Neuronal stem cell (in vitro differentiated cells): Measurements from ENCODE around the gene PLLP.
A peak's percentile ranks its signal among the peaks of the same experiment; 100 is the strongest.
"Not testable (repeated sequence)": the region's sequence is repeated elsewhere in the genome, so short reads cannot be mapped to it uniquely, and the experiment has no call there.

Source experiments
- DNase-seq: peaks from one replicate; pipeline ENCODE4 v3.0.0-alpha.2; 2013; ENCODE audit warnings: low spot score
- H2AFZ ChIP-seq: one replicate; pipeline ENCODE4 v1.6.1; 2013; ENCODE audit warnings: mild to moderate bottlenecking, low read length, inconsistent platforms
- H2AK5ac ChIP-seq: 2 replicates; pipeline ENCODE4 v1.6.1; 2013; ENCODE audit warnings: low read depth, mild to moderate bottlenecking, inconsistent platforms, low read length, moderate library complexity, mixed read lengths
- H2BK120ac ChIP-seq: 2 replicates; pipeline ENCODE4 v1.6.1; 2013; ENCODE audit warnings: low read depth, mild to moderate bottlenecking, inconsistent platforms, low read length, moderate library complexity, mixed read lengths
- H2BK12ac ChIP-seq: one replicate; pipeline ENCODE4 v1.6.1; 2013; ENCODE audit warnings: low read length, inconsistent platforms
- H2BK15ac ChIP-seq: 2 replicates; pipeline ENCODE4 v1.6.1; 2013; ENCODE audit warnings: mild to moderate bottlenecking, low read length, inconsistent platforms, mixed read lengths
- H2BK5ac ChIP-seq: one replicate; pipeline ENCODE4 v1.6.1; 2013; ENCODE audit warnings: inconsistent platforms, mild to moderate bottlenecking, low read length, moderate library complexity
- H3K14ac ChIP-seq: one replicate; pipeline ENCODE4 v1.6.1; 2013; ENCODE audit warnings: low read length, inconsistent platforms
- H3K18ac ChIP-seq: 2 replicates; pipeline ENCODE4 v1.6.1; 2013; ENCODE audit warnings: low read length, inconsistent platforms
- H3K23ac ChIP-seq: 2 replicates; pipeline ENCODE4 v1.6.1; 2013; ENCODE audit warnings: low read depth, mild to moderate bottlenecking, mixed read lengths, low read length, inconsistent platforms; ENCODE audit not compliant: poor library complexity
- H3K27ac ChIP-seq: replicated peaks from 3 replicates; pipeline ENCODE4 v1.5.1; 2013; ENCODE audit warnings: low read length, inconsistent platforms
- H3K27me3 ChIP-seq, 3 experiments: 2 replicates each; pipeline ENCODE4 v1.6.1; 2013; ENCODE audit warnings: low read length in 3 of 3, mild to moderate bottlenecking in 2 of 3, inconsistent platforms in 1 of 3, low read depth in 1 of 3, mixed read lengths in 1 of 3, moderate library complexity in 1 of 3; ENCODE audit not compliant: control insufficient read depth in 3 of 3, insufficient read depth in 3 of 3
- H3K36me3 ChIP-seq, 2 donors: replicated peaks in 1 of 2; 2 replicates each; pipeline ENCODE4 v1.6.1; 2013; ENCODE audit warnings: low read length in 2 of 2; ENCODE audit not compliant: control insufficient read depth in 2 of 2, insufficient read depth in 2 of 2
- H3K4ac ChIP-seq: 2 replicates; pipeline ENCODE4 v1.6.1; 2013; ENCODE audit warnings: inconsistent platforms, mild to moderate bottlenecking, low read length, moderate library complexity
- H3K4me1 ChIP-seq, 2 donors: 1 replicate in 1 of 2; 2 replicates in 1 of 2; pipeline ENCODE4 v1.6.1; 2013; ENCODE audit warnings: low read length in 2 of 2, low read depth in 1 of 2; ENCODE audit not compliant: control insufficient read depth in 2 of 2, insufficient read depth in 1 of 2
- H3K4me2 ChIP-seq: one replicate; pipeline ENCODE4 v1.6.1; 2013; ENCODE audit warnings: mild to moderate bottlenecking, low read length, inconsistent platforms; ENCODE audit not compliant: insufficient read depth, poor library complexity, severe bottlenecking
- H3K4me3 ChIP-seq, 2 donors: 2 replicates each; pipeline ENCODE4 v1.5.1; 2013; ENCODE audit warnings: low read length in 2 of 2, mild to moderate bottlenecking in 2 of 2, inconsistent platforms in 1 of 2, moderate library complexity in 1 of 2
- H3K79me1 ChIP-seq: one replicate; pipeline ENCODE4 v1.6.1; 2013; ENCODE audit warnings: low read depth, mild to moderate bottlenecking, inconsistent platforms, low read length, moderate library complexity
- H3K9ac ChIP-seq: one replicate; pipeline ENCODE4 v1.6.1; 2013; ENCODE audit warnings: mild to moderate bottlenecking, low read depth, low read length, inconsistent platforms; ENCODE audit not compliant: poor library complexity
- H3K9me3 ChIP-seq, 2 donors: replicated peaks in 1 of 2; 2 replicates each; pipeline versions ENCODE3 to v1.6.1; 2013; ENCODE audit warnings: low read length in 2 of 2, mild to moderate bottlenecking in 2 of 2, inconsistent platforms in 1 of 2, low read depth in 1 of 2, mixed read lengths in 1 of 2, moderate library complexity in 1 of 2; ENCODE audit not compliant: control insufficient read depth in 2 of 2, insufficient read depth in 1 of 2
- H4K8ac ChIP-seq: one replicate; pipeline ENCODE4 v1.6.1; 2013; ENCODE audit warnings: low read depth, mild to moderate bottlenecking, inconsistent platforms, low read length, moderate library complexity
- H4K91ac ChIP-seq: one replicate; pipeline ENCODE4 v1.6.1; 2013; ENCODE audit warnings: low read length, low read depth, mild to moderate bottlenecking, inconsistent platforms; ENCODE audit not compliant: poor library complexity
- WGBS, 2 donors: extraction: QIAGEN DNeasy Blood & Tissue Kit; methylation state at CpG; one replicate each; pipeline ENCODE4 v1.1.7; 2013; ENCODE audit warnings: missing lambda C conversion rate in 2 of 2, mixed read lengths in 1 of 2; ENCODE audit not compliant: insufficient read length in 2 of 2, insufficient replicate concordance in 1 of 2; ENCODE audit errors: extremely low coverage in 2 of 2; 5-methylcytosine and 5-hydroxymethylcytosine counted together

PLLP gene

DNA sequence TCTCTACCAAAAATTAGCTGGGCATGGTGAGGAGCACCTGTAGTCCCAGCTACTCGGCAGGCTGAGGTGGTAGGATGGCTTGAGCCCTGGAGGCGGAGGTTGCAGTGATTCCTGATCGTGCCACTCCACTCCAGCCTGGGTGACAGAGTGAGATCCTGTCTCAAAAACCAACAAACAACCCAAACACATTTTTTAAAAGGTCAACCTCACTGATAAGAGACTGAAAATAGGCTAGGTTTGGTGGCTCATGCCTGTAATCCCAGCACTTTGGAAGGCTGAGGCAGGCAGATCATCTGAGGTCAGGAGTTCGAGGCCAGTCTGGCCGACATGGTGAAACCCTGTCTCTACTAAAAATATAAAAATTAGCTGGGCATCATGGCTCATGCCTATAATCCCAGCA lies 8.5 kb downstream of the PLLP start:
- H3K4me2 ChIP-seq, H3K23ac ChIP-seq, H2AFZ ChIP-seq, H4K8ac ChIP-seq, H2BK120ac ChIP-seq, H3K79me1 ChIP-seq, H3K9me3 ChIP-seq, H3K14ac ChIP-seq, H3K4ac ChIP-seq, H3K27ac ChIP-seq, H3K18ac ChIP-seq, H2BK5ac ChIP-seq, DNase-seq, H2BK12ac ChIP-seq, H2BK15ac ChIP-seq, H3K4me1 ChIP-seq, H2AK5ac ChIP-seq, H3K9ac ChIP-seq, H3K36me3 ChIP-seq, H4K91ac ChIP-seq, H3K4me3 ChIP-seq, H3K27me3 ChIP-seq: not testable (repeated sequence)
- no CpG with 5 or more reads among the region's 5 CpGs for WGBS, 2 donors

DNA sequence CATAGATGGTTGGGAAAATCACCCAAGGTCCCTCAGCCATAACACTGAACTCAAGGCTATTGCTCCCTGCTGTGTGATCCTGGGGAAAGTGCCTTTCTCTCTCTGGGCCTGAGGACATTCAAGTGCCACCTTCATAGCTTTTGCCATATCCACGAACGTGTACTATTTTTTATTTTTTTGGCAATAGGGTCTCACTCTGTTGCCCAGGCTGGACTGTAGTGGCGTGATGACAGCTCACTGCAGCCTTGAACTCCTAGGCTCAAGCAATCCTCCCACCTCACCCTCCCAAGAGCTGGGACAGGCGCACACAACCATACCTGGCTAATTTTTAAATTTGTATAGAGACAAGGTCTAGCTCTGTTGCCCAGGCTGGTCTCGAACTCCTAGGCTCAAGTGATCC lies 10.6 kb downstream of the PLLP start:
- Histone ChIP-seq H3K4me3 (no peak overlapping the region), H3K9me3 (no peaks in the 10 kb centered on the region), H2BK5ac (no peak overlapping the region), H2BK12ac (no peak overlapping the region), H2AFZ (no peak overlapping the region), H3K27me3 (no peaks in the 10 kb centered on the region), H4K91ac (no peak overlapping the region), H3K27ac (peak overlapping the region; percentile 15), H3K36me3 (no peaks in the 10 kb centered on the region), H3K14ac (no peak overlapping the region), H2BK15ac (no peak overlapping the region), H3K4me1 (peaks cover 16 to 23% of the 10 kb centered on the region in 2 donors), H3K18ac (no peak overlapping the region), H3K4me2 (no peak overlapping the region), H4K8ac (no peak overlapping the region), H3K79me1 (no peaks in the 10 kb centered on the region), H2AK5ac (no peak overlapping the region), H3K23ac (no peak overlapping the region), H2BK120ac (no peak overlapping the region), H3K9ac (no peak overlapping the region), H3K4ac (no peak overlapping the region)
- WGBS, 2 donors = no CpG with 5 or more reads among the region's 5 CpGs
- DNase-seq = no peak

DNA sequence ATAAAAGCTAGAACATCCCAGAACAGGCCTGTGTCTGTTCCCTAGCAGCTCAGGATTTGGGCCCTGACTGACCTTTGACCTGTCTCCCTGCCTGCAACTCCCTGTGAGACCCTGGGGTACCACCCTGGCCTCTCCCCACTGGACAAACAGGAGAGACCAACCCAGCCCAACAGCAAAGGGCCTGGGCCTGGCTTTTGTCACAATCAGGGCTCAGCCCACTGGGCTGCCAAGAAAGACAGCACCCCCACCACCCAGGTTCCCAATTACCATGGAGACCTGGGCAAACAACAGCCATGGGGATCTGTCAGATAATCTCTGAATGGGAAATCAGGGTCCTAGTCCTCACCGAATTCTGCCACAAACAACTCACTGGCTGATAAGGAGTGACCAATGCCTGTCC lies 11.1 kb downstream of the PLLP start:
- H3K36me3 ChIP-seq = no peaks in the 10 kb centered on the region
- H3K4me3 ChIP-seq = no peak overlapping the region
- no CpG with 5 or more reads among the region's 1 CpG for WGBS, 2 donors
- peak overlapping the region; percentile 69 for H2AK5ac ChIP-seq
- peaks cover 16 to 26% of the 10 kb centered on the region in 2 donors for H3K4me1 ChIP-seq
- no peak overlapping the region for H2BK120ac ChIP-seq
- no peak overlapping the region for H2BK15ac ChIP-seq
- peak; percentile 32 for DNase-seq
- no peak overlapping the region for H4K8ac ChIP-seq
- H3K79me1 ChIP-seq = no peaks in the 10 kb centered on the region
- no peak overlapping the region for H2BK5ac ChIP-seq
- no peak overlapping the region for H2BK12ac ChIP-seq
- H3K14ac ChIP-seq = no peak overlapping the region
- no peak overlapping the region for H3K9ac ChIP-seq
- no peak overlapping the region for H3K4me2 ChIP-seq
- H4K91ac ChIP-seq = no peak overlapping the region
- no peaks in the 10 kb centered on the region for H3K27me3 ChIP-seq
- H2AFZ ChIP-seq = no peak overlapping the region
- no peak overlapping the region for H3K23ac ChIP-seq
- peak overlapping the region; percentile 7 for H3K18ac ChIP-seq
- peak overlapping the region; percentile 15 for H3K27ac ChIP-seq
- H3K9me3 ChIP-seq = no peaks in the 10 kb centered on the region
- H3K4ac ChIP-seq = no peak overlapping the region

DNA sequence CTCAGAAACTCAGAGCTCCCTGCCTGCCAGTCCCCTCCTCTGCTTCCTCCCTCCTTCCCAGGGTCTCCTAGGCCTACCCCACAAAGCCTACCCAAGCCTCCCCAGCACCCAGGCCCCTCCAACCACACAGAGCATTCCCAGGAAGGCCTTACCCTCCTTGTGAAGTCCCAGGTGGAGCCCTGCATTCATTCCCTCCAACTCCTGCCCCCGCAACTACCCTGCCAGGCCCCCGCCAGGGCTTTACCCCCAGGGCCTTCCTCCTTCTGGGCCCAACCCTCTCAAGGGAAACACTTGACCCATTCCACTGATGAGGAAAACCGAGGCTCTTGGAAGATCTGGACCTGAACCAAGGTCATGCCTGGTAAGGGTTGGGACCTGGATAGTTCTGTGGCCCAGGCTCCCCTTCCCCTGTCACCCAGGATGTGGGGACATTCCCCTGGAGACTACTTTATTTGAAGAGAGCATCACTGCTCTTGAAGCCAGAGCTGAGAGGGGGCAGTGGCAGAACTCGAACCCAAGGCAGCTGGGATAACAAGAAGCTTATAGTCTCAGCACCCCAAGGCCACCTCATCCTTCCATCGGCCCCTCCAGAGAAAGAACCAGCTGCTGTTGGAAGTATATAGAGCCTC lies 12.5 kb downstream of the PLLP start:
- Histone ChIP-seq H2BK120ac (no peak overlapping the region), H3K36me3 (no peaks in the 10 kb centered on the region), H2BK15ac (peak overlapping the region; percentile 7), H3K4ac (no peak overlapping the region), H3K9ac (no peak overlapping the region), H2AFZ (no peak overlapping the region), H3K4me1 (peaks cover 15 to 26% of the 10 kb centered on the region in 2 donors), H2BK12ac (no peak overlapping the region), H3K9me3 (no peaks in the 10 kb centered on the region), H3K23ac (no peak overlapping the region), H2BK5ac (no peak overlapping the region), H3K14ac (no peak overlapping the region), H3K4me3 (no peak overlapping the region), H3K27ac (no peak overlapping the region), H4K8ac (no peak overlapping the region), H3K4me2 (no peak overlapping the region), H3K18ac (peak overlapping the region; percentile 68), H4K91ac (no peak overlapping the region), H3K27me3 (no peaks in the 10 kb centered on the region), H2AK5ac (peak overlapping the region; percentile 91), H3K79me1 (no peaks in the 10 kb centered on the region)
- WGBS, 2 donors = no CpG with 5 or more reads among the region's 5 CpGs
- no peak for DNase-seq
